Measurements from ENCODE around the gene PARD3B.

- TF ChIP-seq CTCF (IDR thresholded peaks at IDR 0.05; ENCODE audit: borderline replicate concordance, extremely low read depth, low read length, poor library complexity, severe bottlenecking) (no peak), EZH2 (IDR thresholded peaks at IDR 0.05; ENCODE audit: borderline replicate concordance, low read depth, low read length, severe bottlenecking) (no peak)
These were observed 1101.4 kb downstream of the PARD3B start for GRCh38 chr2:205646680-205647079.

Data from DND-41 (cell line).